ENCODE measurements around the gene FOXF1. TPM values are rescaled to one million over a fixed set of nuclear protein-coding genes. Genes with fewer than 3 reads are reported as not detected.
A peak's percentile ranks its signal among the peaks of the same experiment; 100 is the strongest.

FOXF1 gene
- total and polyA plus RNA-seq, 3 donors from 2014 or later, result 0.91 to 2.8 (median 2.0) TPM

DNA sequence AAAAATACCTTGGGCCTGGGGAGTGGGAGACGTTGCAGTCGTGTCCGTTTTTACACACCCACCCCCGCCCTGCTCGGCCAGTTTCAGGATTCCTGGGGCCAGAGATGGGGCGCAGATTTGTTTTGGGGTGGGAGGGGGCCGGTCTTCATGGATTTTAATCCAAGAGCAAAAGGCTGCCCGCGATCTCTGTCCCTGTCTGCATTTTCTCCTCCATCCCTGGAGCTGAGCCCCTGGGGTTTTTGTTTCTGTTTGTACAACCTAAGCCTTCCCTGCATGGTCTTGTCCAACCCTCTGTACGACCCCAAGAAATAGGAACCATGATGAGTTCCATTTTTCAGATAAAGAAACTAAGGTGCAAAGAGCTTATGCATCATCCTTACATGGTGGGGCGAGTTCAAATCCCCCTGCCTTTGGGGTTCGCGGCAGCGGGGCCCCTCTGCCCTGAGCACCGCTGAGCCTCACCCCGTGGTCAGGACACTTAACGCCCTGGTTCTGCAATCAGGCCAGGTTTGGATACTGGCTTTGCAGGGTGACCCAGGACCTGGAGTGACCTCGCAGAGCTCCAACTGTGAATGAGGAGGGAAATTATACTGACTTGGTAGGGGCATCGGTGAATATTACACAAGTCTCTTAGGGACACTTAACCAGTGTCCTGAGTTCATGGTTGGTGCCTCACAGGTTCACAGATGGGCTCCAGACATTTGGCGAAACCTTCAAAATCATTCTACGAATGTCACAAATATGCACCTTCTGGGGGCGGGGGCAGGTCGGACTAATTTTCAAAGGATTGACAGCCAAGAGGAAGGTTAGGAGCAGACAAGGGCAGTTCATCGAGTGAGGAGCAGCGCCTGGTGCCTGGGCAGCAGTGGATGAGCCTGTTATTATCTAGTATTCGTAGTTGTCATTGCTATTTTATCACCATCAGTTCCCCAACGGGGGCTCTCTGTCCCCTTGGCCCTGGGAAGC is 4.1 kb upstream of the FOXF1 start:
- TF ChIP-seq POLR2A (IDR thresholded peaks at IDR 0.05), result no peak
- TF ChIP-seq, protein P1, sequence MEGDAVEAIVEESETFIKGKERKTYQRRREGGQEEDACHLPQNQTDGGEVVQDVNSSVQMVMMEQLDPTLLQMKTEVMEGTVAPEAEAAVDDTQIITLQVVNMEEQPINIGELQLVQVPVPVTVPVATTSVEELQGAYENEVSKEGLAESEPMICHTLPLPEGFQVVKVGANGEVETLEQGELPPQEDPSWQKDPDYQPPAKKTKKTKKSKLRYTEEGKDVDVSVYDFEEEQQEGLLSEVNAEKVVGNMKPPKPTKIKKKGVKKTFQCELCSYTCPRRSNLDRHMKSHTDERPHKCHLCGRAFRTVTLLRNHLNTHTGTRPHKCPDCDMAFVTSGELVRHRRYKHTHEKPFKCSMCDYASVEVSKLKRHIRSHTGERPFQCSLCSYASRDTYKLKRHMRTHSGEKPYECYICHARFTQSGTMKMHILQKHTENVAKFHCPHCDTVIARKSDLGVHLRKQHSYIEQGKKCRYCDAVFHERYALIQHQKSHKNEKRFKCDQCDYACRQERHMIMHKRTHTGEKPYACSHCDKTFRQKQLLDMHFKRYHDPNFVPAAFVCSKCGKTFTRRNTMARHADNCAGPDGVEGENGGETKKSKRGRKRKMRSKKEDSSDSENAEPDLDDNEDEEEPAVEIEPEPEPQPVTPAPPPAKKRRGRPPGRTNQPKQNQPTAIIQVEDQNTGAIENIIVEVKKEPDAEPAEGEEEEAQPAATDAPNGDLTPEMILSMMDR (IDR thresholded peaks at IDR 0.05), result no peak
- intact Hi-C loops (cut with DNase I; ENCODE audit: low total_unique reads), result no loop called here
- H3K27me3 ChIP-seq, result no peaks in the 10 kb centered on the region
- no peak overlapping the region for H3K4me3 ChIP-seq
- H3K36me3 ChIP-seq (ENCODE audit: low read depth, missing control alignments), result no peaks in the 10 kb centered on the region
- H3K27ac ChIP-seq, result no peak overlapping the region
- H3K9me3 ChIP-seq, result no peaks in the 10 kb centered on the region
- WGBS, 2 donors, result 14 to 15% methylated on average over 23 to 27 of the region's 27 CpGs
- DNase-seq, result no peak
- H3K4me1 ChIP-seq, result peaks cover 17% of the 10 kb centered on the region

DNA sequence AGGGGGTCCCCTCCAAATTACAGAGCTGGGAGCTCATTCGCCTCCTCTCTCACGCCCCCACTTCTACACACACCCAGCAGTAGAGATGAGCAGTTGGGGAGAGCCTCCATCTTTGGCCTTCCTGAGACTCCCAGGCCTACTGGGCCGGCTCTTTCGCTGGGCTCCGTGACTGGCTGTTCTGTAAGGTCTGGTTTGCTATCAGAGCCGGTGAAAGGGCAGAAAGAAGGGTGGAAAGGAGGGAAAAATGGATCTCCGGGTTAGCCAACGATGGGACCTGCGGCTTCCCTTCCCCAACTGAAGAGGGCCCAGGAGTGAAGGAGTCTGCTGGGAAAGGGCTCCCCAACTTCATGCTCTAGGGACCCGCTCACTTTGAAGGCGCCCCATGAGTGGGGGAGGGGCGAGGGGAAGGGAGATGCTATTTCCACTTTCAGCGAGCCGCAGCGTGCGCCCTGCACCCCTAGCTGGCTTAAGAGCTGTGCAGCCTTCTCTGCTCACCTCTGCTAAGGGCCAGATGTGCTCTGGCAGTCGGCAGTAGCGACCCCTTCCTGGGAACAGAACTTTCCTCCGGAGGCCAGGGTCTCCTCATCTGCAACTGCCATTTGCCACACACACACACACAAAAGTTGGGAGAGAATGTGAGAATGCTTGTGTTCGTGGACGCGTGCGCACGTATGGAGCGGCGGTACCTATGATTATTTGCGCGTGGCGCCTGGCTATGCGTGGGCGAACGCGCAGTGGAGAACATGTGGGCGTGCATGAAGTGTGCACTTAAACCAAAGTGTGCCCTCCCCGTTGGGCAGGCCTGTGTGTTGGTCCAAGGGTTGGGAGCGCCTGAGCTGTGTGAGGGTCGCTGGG is 2.9 kb upstream of the FOXF1 start:
- no peak for DNase-seq
- intact Hi-C loops (cut with DNase I; ENCODE audit: low total_unique reads), result no loop called here
- no peaks in the 10 kb centered on the region for H3K27me3 ChIP-seq
- H3K4me3 ChIP-seq, result peak overlapping the region in 1 of 2 donors; percentile 64
- H3K27ac ChIP-seq, result no peak overlapping the region
- 14 to 17% methylated on average over 12 to 37 of the region's 37 CpGs for WGBS, 2 donors
- no peaks in the 10 kb centered on the region for H3K36me3 ChIP-seq (ENCODE audit: low read depth, missing control alignments)
- no peaks in the 10 kb centered on the region for H3K9me3 ChIP-seq
- H3K4me1 ChIP-seq, result peaks cover 17% of the 10 kb centered on the region
- TF ChIP-seq, protein P1 (IDR thresholded peaks at IDR 0.05), result no peak

DNA sequence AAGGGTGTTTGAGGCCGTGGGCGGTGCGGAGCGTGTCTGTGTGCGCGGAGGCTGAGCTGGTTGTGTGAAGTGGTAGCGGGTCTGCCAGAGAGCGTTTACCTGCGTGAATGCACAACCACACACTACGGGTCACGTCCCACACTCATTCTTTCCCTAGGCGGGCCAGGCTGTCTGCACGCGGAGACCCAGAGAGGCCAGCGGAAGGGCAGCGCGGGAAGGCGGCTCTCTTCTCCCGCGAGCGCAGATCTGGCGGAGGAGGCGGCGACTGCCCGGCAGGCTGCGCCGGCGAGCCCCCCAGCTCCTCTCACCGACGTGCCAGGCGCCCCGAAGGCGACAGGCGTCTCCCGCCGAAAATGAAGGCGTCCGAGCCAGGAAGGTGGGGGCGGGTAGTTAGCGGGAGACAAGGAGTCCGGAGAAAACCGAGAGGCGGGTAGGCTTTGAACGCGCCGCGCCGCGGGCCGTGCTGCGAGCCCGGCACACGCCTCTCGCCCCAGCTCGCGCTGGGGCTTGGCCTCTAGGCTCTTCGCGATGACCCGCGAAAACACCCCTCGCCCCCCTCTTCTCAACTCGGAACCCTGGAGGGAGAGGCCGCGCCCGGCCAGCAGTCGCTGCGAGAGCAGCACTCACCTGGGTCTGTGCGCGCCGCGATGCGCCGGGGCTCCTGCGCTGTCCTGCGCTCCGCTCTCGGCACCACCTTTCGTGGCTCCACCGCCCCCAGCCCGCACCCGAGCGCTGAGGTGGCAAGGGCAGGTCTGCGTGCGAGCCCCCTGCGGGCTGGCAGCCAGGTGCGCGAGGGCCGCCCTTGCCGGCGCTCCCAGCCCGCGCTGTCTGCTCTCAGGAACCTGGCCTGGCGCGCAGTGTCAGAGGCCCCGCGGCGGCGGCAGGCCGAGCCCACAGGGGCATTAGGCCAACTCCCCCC is 2.0 kb upstream of the FOXF1 start:
- DNase-seq, result no peak
- Histone ChIP-seq H3K4me3 (peak overlapping the region; percentile 6 to 64), H3K27ac (no peak overlapping the region), H3K9me3 (no peaks in the 10 kb centered on the region), H3K36me3 (ENCODE audit: low read depth, missing control alignments) (no peaks in the 10 kb centered on the region), H3K27me3 (no peaks in the 10 kb centered on the region), H3K4me1 (peaks cover 17% of the 10 kb centered on the region)
- 2% methylated on average over 9 to 92 of the region's 99 CpGs for WGBS, 2 donors
- intact Hi-C loops (cut with DNase I; ENCODE audit: low total_unique reads), result no loop called here
- TF ChIP-seq POLR2A (IDR thresholded peaks at IDR 0.05), result no peak
- TF ChIP-seq, protein P1 (IDR thresholded peaks at IDR 0.05), result no peak

DNA sequence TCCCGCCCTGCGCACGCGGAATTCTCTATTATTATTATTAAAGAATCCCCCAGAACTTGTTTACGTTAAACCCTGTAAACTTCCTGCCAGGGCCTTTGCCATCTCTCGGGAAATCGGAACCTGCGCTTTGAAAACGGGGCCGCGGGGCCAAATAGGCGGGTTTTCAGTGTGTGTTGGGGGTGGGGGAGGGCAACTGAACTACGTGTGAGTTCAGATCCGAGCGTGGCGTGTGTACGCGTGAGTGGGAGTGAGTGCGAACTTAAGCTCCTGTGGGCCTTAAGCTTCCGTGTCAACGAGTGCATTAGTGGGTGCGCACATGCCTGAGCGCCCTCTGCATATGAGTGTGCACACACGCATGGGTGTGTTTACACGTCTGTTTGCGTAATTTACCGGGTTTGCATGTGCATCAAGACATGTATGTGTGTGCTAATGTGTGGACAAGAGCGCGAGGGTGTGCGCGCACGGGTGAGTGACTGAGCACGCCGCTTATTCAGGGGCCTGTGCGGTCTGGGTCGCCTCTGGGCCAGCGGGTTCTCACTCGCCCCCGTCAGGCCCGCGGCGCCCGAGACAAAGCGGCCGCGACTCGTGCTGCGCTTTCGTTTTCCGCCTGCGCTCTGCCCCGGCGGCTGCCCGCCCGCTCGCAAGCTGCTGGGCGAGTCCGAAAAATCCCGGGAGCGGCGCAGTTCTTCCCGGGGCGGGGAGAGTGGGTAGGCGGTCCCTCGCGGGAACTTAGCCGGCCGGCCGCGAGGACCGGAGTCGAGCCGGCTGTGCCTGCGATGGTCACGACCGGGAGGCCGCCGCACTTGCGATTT is 1.2 kb upstream of the FOXF1 start:
- Histone ChIP-seq H3K4me1 (peaks cover 17% of the 10 kb centered on the region), H3K36me3 (ENCODE audit: low read depth, missing control alignments) (no peaks in the 10 kb centered on the region), H3K27ac (peak overlapping the region in 1 of 2 donors; percentile 56), H3K4me3 (peak overlapping the region; percentile 51 to 64), H3K9me3 (no peaks in the 10 kb centered on the region), H3K27me3 (no peaks in the 10 kb centered on the region)
- no peak for TF ChIP-seq POLR2A (IDR thresholded peaks at IDR 0.05)
- TF ChIP-seq, protein P1 (IDR thresholded peaks at IDR 0.05), result no peak
- DNase-seq, result no peak
- WGBS, 2 donors, result 0 to 4% methylated on average over 25 to 58 of the region's 79 CpGs
- intact Hi-C loops (cut with DNase I; ENCODE audit: low total_unique reads), result no loop called here

Data from testis (tissue), 3 donors.